Peyer's patch (tissue), 4 donors: ENCODE results near the gene HPCAL1. TPM values are rescaled to one million over a fixed set of nuclear protein-coding genes. Genes with fewer than 3 reads are reported as not detected.
"Not testable (repeated sequence)": the region's sequence is repeated elsewhere in the genome, so short reads cannot be mapped to it uniquely, and the experiment has no call there.

Source experiments
- DNase-seq, 3 donors: peaks; one replicate each; pipeline ENCODE4 v3.0.0-alpha.2; 2017 to 2019
- H3K27ac ChIP-seq, 4 donors: fragments of 200-600 bp; sonication (generic); one replicate each; pipeline ENCODE4 v1.5.1; 2016 to 2019
- H3K27me3 ChIP-seq, 2 donors: fragments of 200-600 bp; sonication (generic); one replicate each; pipeline ENCODE4 v1.5.1; 2019
- H3K36me3 ChIP-seq, 3 donors: fragments of 200-600 bp; sonication (generic); one replicate each; pipeline ENCODE4 v1.5.1; 2016 to 2019
- H3K4me1 ChIP-seq, 4 donors: fragments of 200-600 bp; sonication (generic); one replicate each; pipeline ENCODE4 v1.5.1; 2016 to 2019
- H3K4me3 ChIP-seq, 4 donors: fragments of 200-600 bp; sonication (generic); 1 replicate in 3 of 4; 2 replicates in 1 of 4; pipeline ENCODE4 v1.5.1; 2016 to 2019; ENCODE audit warnings: mild to moderate bottlenecking in 1 of 4
- H3K9me3 ChIP-seq, 4 donors: fragments of 200-600 bp; sonication (generic); one replicate each; pipeline ENCODE4 v1.5.1; 2016 to 2019; ENCODE audit warnings: mild to moderate bottlenecking in 1 of 4
- POLR2A ChIP-seq, 2 donors: fragments of 450-650 bp; IDR thresholded peaks; one replicate each; pipeline ENCODE4 v1.5.1; 2017; ENCODE audit warnings: antibody characterized with exemption in 2 of 2, mild to moderate bottlenecking in 2 of 2, moderate library complexity in 2 of 2
- total RNA-seq, 4 donors: library from RNA; depleted of rRNA; stranded (reverse); fragments of >200 nt; gene quantifications; one replicate each; pipeline ENCODE4 v1.1.0, GENCODE V29; 2016
- TF ChIP-seq, protein P1 (sequence below), 6 experiments: fragments of 450-650 bp in 4 of 6; fragments of 200-600 bp in 2 of 6; sonication (generic) in 1 of 6; IDR thresholded peaks; one replicate each; pipeline ENCODE4 v1.5.1; 2017 to 2019; ENCODE audit warnings: antibody characterized with exemption in 6 of 6, mild to moderate bottlenecking in 3 of 6, moderate library complexity in 1 of 6

HPCAL1 gene
- total RNA-seq, 4 donors from 2014 or later = 123 to 270 (median 156) TPM

DNA sequence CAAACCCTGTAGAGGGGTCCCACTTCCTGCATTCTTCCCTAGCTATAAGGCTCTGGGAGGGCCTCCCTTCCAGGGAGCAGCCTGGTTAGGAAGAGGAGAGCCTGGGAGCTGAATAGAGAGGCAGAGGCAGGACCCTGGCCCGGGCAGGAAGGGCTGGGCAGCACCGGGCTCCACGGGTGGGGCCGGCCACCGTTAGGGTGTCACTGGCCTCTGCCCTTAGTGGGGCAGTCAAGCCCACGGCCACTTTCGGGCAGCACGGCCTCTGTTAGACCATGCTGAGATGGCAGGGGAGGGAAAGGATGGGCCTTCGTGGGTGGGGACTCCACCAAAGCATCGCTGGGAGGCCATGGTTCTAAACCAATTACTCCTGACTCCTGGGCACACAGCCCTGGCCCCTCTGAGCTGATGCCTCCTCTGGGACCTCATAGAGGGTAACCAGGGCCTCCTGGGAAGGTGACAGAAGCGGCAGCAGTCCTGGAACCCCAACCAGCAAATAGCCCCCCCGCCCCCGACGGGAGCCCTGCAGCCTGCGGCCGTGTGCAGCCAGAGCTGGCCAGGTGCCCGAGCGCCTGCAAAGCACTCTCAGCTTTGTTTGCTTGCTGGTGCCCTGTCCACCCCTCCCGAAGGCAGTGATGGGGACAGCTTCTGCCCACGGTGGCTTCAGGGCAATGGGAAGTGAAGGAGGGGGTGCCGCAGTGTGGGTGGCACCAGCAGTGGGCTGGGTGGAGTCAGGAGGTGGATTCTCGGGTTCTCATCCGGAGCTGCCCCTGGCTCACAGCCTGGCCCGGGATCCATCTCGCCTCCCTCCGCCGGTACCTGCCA is 16.3 kb upstream of the HPCAL1 start:
- Histone ChIP-seq H3K36me3 (no peaks in the 10 kb centered on the region), H3K27me3 (no peaks in the 10 kb centered on the region), H3K9me3 (no peaks in the 10 kb centered on the region), H3K27ac (peak overlapping the region in 1 of 4 donors; percentile 13), H3K4me3 (no peak overlapping the region), H3K4me1 (peaks cover 0 to 23% (median 0%) of the 10 kb centered on the region in 4 donors)
- no peak for TF ChIP-seq POLR2A (IDR thresholded peaks at IDR 0.05)
- TF ChIP-seq, protein P1, sequence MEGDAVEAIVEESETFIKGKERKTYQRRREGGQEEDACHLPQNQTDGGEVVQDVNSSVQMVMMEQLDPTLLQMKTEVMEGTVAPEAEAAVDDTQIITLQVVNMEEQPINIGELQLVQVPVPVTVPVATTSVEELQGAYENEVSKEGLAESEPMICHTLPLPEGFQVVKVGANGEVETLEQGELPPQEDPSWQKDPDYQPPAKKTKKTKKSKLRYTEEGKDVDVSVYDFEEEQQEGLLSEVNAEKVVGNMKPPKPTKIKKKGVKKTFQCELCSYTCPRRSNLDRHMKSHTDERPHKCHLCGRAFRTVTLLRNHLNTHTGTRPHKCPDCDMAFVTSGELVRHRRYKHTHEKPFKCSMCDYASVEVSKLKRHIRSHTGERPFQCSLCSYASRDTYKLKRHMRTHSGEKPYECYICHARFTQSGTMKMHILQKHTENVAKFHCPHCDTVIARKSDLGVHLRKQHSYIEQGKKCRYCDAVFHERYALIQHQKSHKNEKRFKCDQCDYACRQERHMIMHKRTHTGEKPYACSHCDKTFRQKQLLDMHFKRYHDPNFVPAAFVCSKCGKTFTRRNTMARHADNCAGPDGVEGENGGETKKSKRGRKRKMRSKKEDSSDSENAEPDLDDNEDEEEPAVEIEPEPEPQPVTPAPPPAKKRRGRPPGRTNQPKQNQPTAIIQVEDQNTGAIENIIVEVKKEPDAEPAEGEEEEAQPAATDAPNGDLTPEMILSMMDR (IDR thresholded peaks at IDR 0.05) = no peak
- DNase-seq = peak in 1 of 3 donors; percentile 42

GRCh38 chr2:10287761-10288160 is 14.9 kb upstream of the HPCAL1 start:
- Histone ChIP-seq H3K9me3 (no peaks in the 10 kb centered on the region), H3K27ac (no peak overlapping the region), H3K27me3 (no peaks in the 10 kb centered on the region), H3K4me1 (peaks cover 0 to 21% (median 0%) of the 10 kb centered on the region in 4 donors), H3K36me3 (no peaks in the 10 kb centered on the region), H3K4me3 (no peak overlapping the region)
- TF ChIP-seq, protein P1 (IDR thresholded peaks at IDR 0.05) = no peak
- no peak for TF ChIP-seq POLR2A (IDR thresholded peaks at IDR 0.05)
- DNase-seq = no peak

DNA sequence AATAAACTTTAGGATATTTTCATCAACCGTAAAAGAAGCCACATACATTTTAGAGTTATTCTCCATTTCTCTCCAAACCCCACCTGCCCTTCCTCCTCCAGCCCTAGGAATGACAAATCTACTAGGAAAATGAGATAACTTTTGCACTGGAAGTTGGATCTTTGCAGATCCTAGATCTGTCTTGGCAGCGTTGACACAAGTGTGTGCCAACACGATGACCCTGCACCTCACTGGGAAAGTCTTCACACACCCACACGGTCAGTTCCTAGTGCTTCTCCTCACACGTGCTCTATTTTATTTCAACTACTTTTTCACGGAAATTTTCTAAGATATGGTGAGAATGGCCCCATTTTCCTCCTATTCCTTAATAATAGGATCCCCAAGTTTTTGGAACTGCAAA is 14.1 kb upstream of the HPCAL1 start:
- no peaks in the 10 kb centered on the region for H3K27me3 ChIP-seq
- DNase-seq = no peak
- no peak overlapping the region for H3K4me3 ChIP-seq
- TF ChIP-seq, protein P1 (IDR thresholded peaks at IDR 0.05) = no peak
- no peak for TF ChIP-seq POLR2A (IDR thresholded peaks at IDR 0.05)
- peaks cover 0 to 14% (median 0%) of the 10 kb centered on the region in 4 donors for H3K4me1 ChIP-seq
- H3K36me3 ChIP-seq = no peaks in the 10 kb centered on the region
- no peak overlapping the region for H3K27ac ChIP-seq
- H3K9me3 ChIP-seq = no peaks in the 10 kb centered on the region

- H3K4me3 ChIP-seq = no peak overlapping the region
- no peak overlapping the region for H3K27ac ChIP-seq
- H3K9me3 ChIP-seq = peaks cover 0 to 7% (median under 1%) of the 10 kb centered on the region in 4 donors
- no peaks in the 10 kb centered on the region for H3K36me3 ChIP-seq
- no peaks in the 10 kb centered on the region for H3K27me3 ChIP-seq
- H3K4me1 ChIP-seq = peaks cover 0 to 14% (median 0%) of the 10 kb centered on the region in 4 donors
- TF ChIP-seq, protein P1 (IDR thresholded peaks at IDR 0.05) = no peak
- TF ChIP-seq POLR2A (IDR thresholded peaks at IDR 0.05) = no peak
- no peak for DNase-seq
These were observed 13.4 kb upstream of the HPCAL1 start for GRCh38 chr2:10289352-10289751.

- TF ChIP-seq, protein P1 (IDR thresholded peaks at IDR 0.05) = no peak
- TF ChIP-seq POLR2A (IDR thresholded peaks at IDR 0.05) = no peak
- no peak for DNase-seq
- Histone ChIP-seq H3K9me3 (peaks cover 0 to 8% (median 1%) of the 10 kb centered on the region in 4 donors), H3K27ac (no peak overlapping the region), H3K36me3 (no peaks in the 10 kb centered on the region), H3K4me1 (peaks cover 0 to 14% (median 0%) of the 10 kb centered on the region in 4 donors), H3K4me3 (no peak overlapping the region), H3K27me3 (no peaks in the 10 kb centered on the region)
These were observed 12.8 kb upstream of the HPCAL1 start for GRCh38 chr2:10289891-10290290.

DNA sequence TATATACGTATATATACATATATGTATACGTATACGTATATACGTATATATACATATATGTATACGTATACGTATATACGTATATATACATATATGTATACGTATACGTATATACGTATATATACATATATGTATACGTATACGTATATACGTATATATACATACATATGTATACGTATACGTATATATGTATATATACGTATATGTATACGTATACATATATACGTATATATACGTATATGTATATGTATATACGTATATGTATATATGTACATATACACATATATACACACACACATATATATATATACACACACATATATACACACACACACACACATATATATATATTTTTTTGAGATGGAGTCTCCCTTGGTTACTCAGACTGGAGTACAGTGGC is 11.3 kb upstream of the HPCAL1 start:
- not testable (repeated sequence) for H3K4me3 ChIP-seq, H3K27ac ChIP-seq, H3K4me1 ChIP-seq

More for the DNA sequence above, 11.3 kb upstream of the HPCAL1 start:
- not testable (repeated sequence) for DNase-seq, H3K9me3 ChIP-seq, H3K36me3 ChIP-seq, H3K27me3 ChIP-seq
